ENCODE results near the gene CACNA1C.
"Not testable (repeated sequence)": the region's sequence is repeated elsewhere in the genome, so short reads cannot be mapped to it uniquely, and the experiment has no call there.

The CACNA1C gene

GRCh38 chr12:2691345-2692071 lies 638.7 kb downstream of the CACNA1C start:
- no peak for DNase-seq (ENCODE audit: low spot score)

GRCh38 chr12:2692080-2692479 lies 639.3 kb downstream of the CACNA1C start:
- no peak for DNase-seq (ENCODE audit: low spot score)

GRCh38 chr12:2693244-2693860 lies 640.6 kb downstream of the CACNA1C start:
- DNase-seq (ENCODE audit: low spot score), result no peak

- no peak for DNase-seq (ENCODE audit: low spot score)
Observed at GRCh38 chr12:2693980-2694610, 641.3 kb downstream of the CACNA1C start.

- no peak for DNase-seq (ENCODE audit: low spot score)
Observed at GRCh38 chr12:2696136-2696535, 643.3 kb downstream of the CACNA1C start.

GRCh38 chr12:2697057-2697800 lies 644.4 kb downstream of the CACNA1C start:
- no peak for DNase-seq (ENCODE audit: low spot score)

GRCh38 chr12:2698566-2698965 lies 645.8 kb downstream of the CACNA1C start:
- no peak for DNase-seq (ENCODE audit: low spot score)

- DNase-seq (ENCODE audit: low spot score), result no peak
Observed at GRCh38 chr12:2710701-2711100, 657.9 kb downstream of the CACNA1C start.

- DNase-seq (ENCODE audit: low spot score), result no peak
Observed at GRCh38 chr12:2719392-2719791, 666.6 kb downstream of the CACNA1C start.

GRCh38 chr12:2722806-2723205 lies 670.0 kb downstream of the CACNA1C start:
- no peak for DNase-seq (ENCODE audit: low spot score)

- DNase-seq (ENCODE audit: low spot score), result no peak
Observed at GRCh38 chr12:2732290-2732689, 679.5 kb downstream of the CACNA1C start.

- no peak for DNase-seq (ENCODE audit: low spot score)
Observed at GRCh38 chr12:2733493-2734355, 680.9 kb downstream of the CACNA1C start.

- DNase-seq (ENCODE audit: low spot score), result no peak
Observed at GRCh38 chr12:2735432-2735831, 682.6 kb downstream of the CACNA1C start.

- DNase-seq (ENCODE audit: low spot score), result no peak
Observed at GRCh38 chr12:2737656-2738241, 685.0 kb downstream of the CACNA1C start.

GRCh38 chr12:2739069-2739468 lies 686.3 kb downstream of the CACNA1C start:
- no peak for DNase-seq (ENCODE audit: low spot score)

- DNase-seq (ENCODE audit: low spot score), result no peak
Observed at GRCh38 chr12:2739832-2740641, 687.2 kb downstream of the CACNA1C start.

- not testable (repeated sequence) for DNase-seq (ENCODE audit: low spot score)
Observed at GRCh38 chr12:2742037-2742436, 689.2 kb downstream of the CACNA1C start.

GRCh38 chr12:2743478-2743877 lies 690.7 kb downstream of the CACNA1C start:
- no peak for DNase-seq (ENCODE audit: low spot score)

- no peak for DNase-seq (ENCODE audit: low spot score)
Observed at GRCh38 chr12:2745655-2746054, 692.9 kb downstream of the CACNA1C start.

Measured in HuH-7.5 (cell line).